Endothelial cell of umbilical vein (primary cell): ENCODE measurements around the gene UBL7. TPM values are rescaled to one million over a fixed set of nuclear protein-coding genes. Genes with fewer than 3 reads are reported as not detected.

Experiments used
- BruUV-seq: library from RNA; stranded (reverse); fragments of 400-500 nt; replicated peaks from 2 replicates; lab custom pipeline; 2021; lab: Mats Ljungman, UMichigan
- CTCF ChIA-PET: fragments of 300-600, 350-600 bp; sonication (Branson Sonifier 250); formaldehyde crosslinking; loops from one replicate; lab custom pipeline; 2021; ENCODE audit warnings: antibody characterized with exemption, inconsistent platforms; lab: Charles Lee
- POLR2A ChIA-PET: fragments of 300-600, 350-600 bp; sonication (Branson Sonifier 250); formaldehyde crosslinking; loops from one replicate; lab custom pipeline; 2021; ENCODE audit warnings: antibody characterized with exemption, inconsistent platforms; lab: Charles Lee
- DNase-seq: peaks from one replicate; pipeline ENCODE4 v3.0.0-alpha.2; 2011; ENCODE audit warnings: low read depth, low spot score
- FAIRE-seq: peaks from 2 replicates; lab custom pipeline; 2011; peaks lifted over from hg19 to GRCh38; lab: Jason Lieb, UNC
- H2AFZ ChIP-seq: 2 replicates; pipeline ENCODE4 v1.6.0; 2012; ENCODE audit warnings: low read depth, low read length, control low read depth, inconsistent platforms
- H3K27ac ChIP-seq: 2 replicates; pipeline ENCODE4 v1.5.1; 2011; ENCODE audit warnings: low read depth, mild to moderate bottlenecking, control low read depth, low read length, moderate library complexity; ENCODE audit not compliant: insufficient read depth
- H3K27me3 ChIP-seq, 2 experiments: 2 replicates each; pipeline versions ENCODE4 v1.6.0 to v1.6.1; 2011; ENCODE audit warnings: low read length in 2 of 2, mixed read lengths in 1 of 2; ENCODE audit not compliant: control insufficient read depth in 2 of 2, insufficient read depth in 2 of 2
- H3K36me3 ChIP-seq, 2 experiments: 2 replicates in 1 of 2; 3 replicates in 1 of 2; pipeline ENCODE4 v1.5.1; 2011; ENCODE audit warnings: low read length in 2 of 2, mild to moderate bottlenecking in 1 of 2, moderate library complexity in 1 of 2; ENCODE audit not compliant: control insufficient read depth in 2 of 2, insufficient read depth in 2 of 2; ENCODE audit errors: extremely low read depth in 1 of 2
- H3K4me1 ChIP-seq: 3 replicates; pipeline ENCODE4 v1.5.1; 2011; ENCODE audit warnings: mild to moderate bottlenecking, low read length; ENCODE audit not compliant: control insufficient read depth, insufficient read depth; ENCODE audit errors: extremely low read depth
- H3K4me2 ChIP-seq: 2 replicates; pipeline ENCODE4 v1.6.1; 2011; ENCODE audit warnings: low read length, control low read depth, mixed read lengths; ENCODE audit not compliant: insufficient read depth
- H3K4me3 ChIP-seq, 3 experiments: fragments of 200-600 bp in 1 of 3; sonication (generic), shearing (Covaris generic) in 1 of 3; replicated peaks in 1 of 3; 2 replicates each; pipeline ENCODE4 v1.5.1; 2011 to 2016; ENCODE audit warnings: control low read depth in 3 of 3, low read length in 3 of 3, mild to moderate bottlenecking in 2 of 3, inconsistent platforms in 1 of 3, low read depth in 1 of 3, moderate library complexity in 1 of 3; ENCODE audit not compliant: insufficient read depth in 1 of 3
- H3K79me2 ChIP-seq: 2 replicates; pipeline ENCODE4 v1.6.0; 2012; ENCODE audit warnings: low read length, inconsistent platforms; ENCODE audit not compliant: control insufficient read depth, insufficient read depth
- H3K9ac ChIP-seq: replicated peaks from 2 replicates; pipeline ENCODE3; 2011; ENCODE audit warnings: low read length, control low read depth; ENCODE audit not compliant: insufficient read depth; ENCODE audit errors: extremely low read depth
- H3K9me1 ChIP-seq: replicated peaks from 3 replicates; pipeline ENCODE4 v1.6.0; 2011; ENCODE audit warnings: mild to moderate bottlenecking, low read length; ENCODE audit not compliant: control insufficient read depth, insufficient read depth; ENCODE audit errors: extremely low read depth
- H3K9me3 ChIP-seq: replicated peaks from 2 replicates; pipeline ENCODE4 v1.5.1; 2012; ENCODE audit warnings: low read length, inconsistent platforms; ENCODE audit not compliant: control insufficient read depth, insufficient read depth
- H4K20me1 ChIP-seq: replicated peaks from 2 replicates; pipeline ENCODE3; 2011; ENCODE audit warnings: mild to moderate bottlenecking, low read length; ENCODE audit not compliant: control insufficient read depth, insufficient read depth; ENCODE audit errors: extremely low read depth
- CTCF ChIP-seq, 2 donors: IDR thresholded peaks; 1 replicate in 1 of 2; 2 replicates in 1 of 2; pipeline ENCODE4 v1.5.1; 2011; ENCODE audit warnings: low read length in 2 of 2, mild to moderate bottlenecking in 2 of 2, moderate library complexity in 2 of 2, control low read depth in 1 of 2, inconsistent platforms in 1 of 2, low read depth in 1 of 2; ENCODE audit not compliant: insufficient read depth in 1 of 2; ENCODE audit errors: extremely low read depth in 1 of 2
- EZH2 ChIP-seq: IDR thresholded peaks from 2 replicates; pipeline ENCODE4 v1.6.1; 2012; ENCODE audit warnings: borderline replicate concordance, low read depth, mild to moderate bottlenecking, moderate library complexity, low read length, inconsistent platforms; ENCODE audit not compliant: severe bottlenecking
- FOS ChIP-seq: IDR thresholded peaks from 2 replicates; pipeline ENCODE4 v1.6.1; 2011; ENCODE audit warnings: mild to moderate bottlenecking, low read length, moderate library complexity, borderline replicate concordance; ENCODE audit not compliant: insufficient read depth
- GATA2 ChIP-seq: IDR thresholded peaks from 2 replicates; pipeline ENCODE4 v1.7.0; 2011; ENCODE audit warnings: low read depth, mild to moderate bottlenecking, moderate library complexity, mixed read lengths, low read length; ENCODE audit not compliant: insufficient read length, insufficient read depth
- JUN ChIP-seq: IDR thresholded peaks from 2 replicates; pipeline ENCODE4 v1.6.1; 2011; ENCODE audit warnings: borderline replicate concordance, low read depth; ENCODE audit not compliant: insufficient read length, insufficient read depth
- MAX ChIP-seq: IDR thresholded peaks from 2 replicates; pipeline ENCODE4 v1.6.1; 2011; ENCODE audit not compliant: insufficient read depth, insufficient read length
- MYC ChIP-seq: IDR thresholded peaks from one replicate; pipeline ENCODE4 v1.6.1; 2011; ENCODE audit warnings: mild to moderate bottlenecking, low read depth, low read length
- POLR2A ChIP-seq: IDR thresholded peaks from 2 replicates; pipeline ENCODE4 v1.6.1; 2012; ENCODE audit warnings: low read depth, mild to moderate bottlenecking, control low read depth, low read length
- POLR2AphosphoS5 ChIP-seq: IDR thresholded peaks from 2 replicates; pipeline ENCODE4 v1.6.1; 2012; ENCODE audit warnings: low read depth, mild to moderate bottlenecking, control low read depth, low read length, moderate library complexity; ENCODE audit not compliant: insufficient read depth
- dilution Hi-C: fragments of 300-500 bp; cut with MboI; formaldehyde crosslinking; loops from one replicate; pipeline ENCODE4 v1.15.0; 2019; ENCODE audit warnings: low sequenced_read_pairs; ENCODE audit not compliant: extremely low pct_ligation_motif_present
- intact Hi-C: fragments of 100-400 bp; cut with micrococcal nuclease; formaldehyde crosslinking; loops from one replicate; pipeline ENCODE4 v1.10.0; 2022
- polyA plus RNA-seq, 4 experiments: library from polyadenylated mRNA; depleted of rRNA in 3 of 4; stranded (reverse) in 3 of 4; unstranded in 1 of 4; fragments of >200 nt; gene quantifications; 2 replicates each; pipeline versions ENCODE4 v1.2.1 to v1.2.3, GENCODE V29; 2011 to 2012; ENCODE audit warnings: missing spikeins in 1 of 4
- total RNA-seq: library from RNA; stranded (reverse); gene quantifications from 2 replicates; pipeline ENCODE4 v1.2.3, GENCODE V29; 2021

UBL7 gene
- total and polyA plus RNA-seq, 2 donors (not counting 3 experiments of a cell fraction or from before 2014, with no cell fraction given) = 32.8 to 90.4 TPM

- ChIA-PET POLR2A (no interaction called here), CTCF (interaction anchor here (1.9 to 4.0 kb wide), 3 partner anchors 10 to 183 kb away, joined by 4 to 26 read pairs (median 7); no protein-coding TSS in a partner anchor)
- H3K79me2 ChIP-seq = no peaks in the 10 kb centered on the region
- no peaks in the 10 kb centered on the region for H3K9me1 ChIP-seq
- peaks cover 0 to 30% of the 10 kb centered on the region in 2 experiments for H3K36me3 ChIP-seq
- no peak overlapping the region for H2AFZ ChIP-seq
- no peak overlapping the region for H3K4me2 ChIP-seq
- intact Hi-C loops (no loop called here), dilution Hi-C loops (no loop called here)
- DNase-seq = no peak
- no peaks in the 10 kb centered on the region for H3K27me3 ChIP-seq
- no peak for FAIRE-seq
- H3K4me1 ChIP-seq = peaks cover 12% of the 10 kb centered on the region
- no peaks in the 10 kb centered on the region for H4K20me1 ChIP-seq
- no TSS peak for BruUV-seq
- no peak overlapping the region for H3K4me3 ChIP-seq
- H3K9ac ChIP-seq = no peak overlapping the region
- no peaks in the 10 kb centered on the region for H3K9me3 ChIP-seq
- TF ChIP-seq FOS (no peak), MAX (no peak), POLR2A (no peak), JUN (no peak), CTCF (IDR thresholded peaks at IDR 0.05; ENCODE audit: extremely low read depth in 1 of 2, insufficient read depth in 1 of 2, low read depth in 1 of 2, low read length in 2 of 2) (no peak), GATA2 (no peak), MYC (no peak), POLR2AphosphoS5 (no peak), EZH2 (no peak)
- no peak overlapping the region for H3K27ac ChIP-seq
These were observed 11.9 kb downstream of the UBL7 start for GRCh38 chr15:74449095-74449494.
